ENCODE results near the gene MSMB.

The MSMB gene

DNA sequence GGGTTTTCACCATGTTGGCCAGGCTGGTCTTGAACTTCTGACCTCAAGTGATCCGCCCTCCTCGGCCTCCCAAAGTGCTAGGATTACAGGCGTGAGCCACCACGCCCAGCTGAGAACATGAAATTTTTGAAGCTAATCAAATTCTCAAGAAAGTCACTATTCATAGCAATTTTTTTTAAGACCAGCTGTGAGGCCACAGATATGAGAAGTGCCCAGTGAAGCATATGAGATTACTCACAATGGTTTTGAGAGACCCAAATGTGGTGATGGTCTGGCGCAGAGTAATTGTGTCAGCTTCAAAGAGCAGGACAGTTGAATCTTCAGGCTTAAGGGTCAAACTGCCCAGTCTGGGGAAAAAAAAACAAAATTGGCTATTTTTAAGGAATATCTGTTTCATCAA lies 31.9 kb downstream of the MSMB start:
- no peak overlapping the region for H4K91ac ChIP-seq (ENCODE audit: low read depth, low read length, poor library complexity)
- no peak overlapping the region for H2BK12ac ChIP-seq (ENCODE audit: low read length)
- H3K36me3 ChIP-seq (replicated peaks in 1 of 2; ENCODE audit: control insufficient read depth in 2 of 2, insufficient read depth in 2 of 2, low read length in 2 of 2): peaks cover 9 to 80% of the 10 kb centered on the region in 2 donors
- WGBS, 2 donors (ENCODE audit: extremely low coverage in 2 of 2, insufficient read length in 2 of 2, insufficient replicate concordance in 1 of 2): no CpG with 5 or more reads among the region's 5 CpGs
- DNase-seq (ENCODE audit: low spot score): no peak
- no peak overlapping the region for H2AFZ ChIP-seq (ENCODE audit: low read length)
- H3K4me2 ChIP-seq (ENCODE audit: insufficient read depth, low read length, poor library complexity, severe bottlenecking): no peak overlapping the region
- H3K27me3 ChIP-seq (ENCODE audit: control insufficient read depth in 3 of 3, insufficient read depth in 3 of 3, low read depth in 1 of 3, low read length in 3 of 3): no peaks in the 10 kb centered on the region
- H2AK5ac ChIP-seq (ENCODE audit: low read depth, low read length): no peak overlapping the region
- H2BK120ac ChIP-seq (ENCODE audit: low read depth, low read length): no peak overlapping the region
- H3K18ac ChIP-seq (ENCODE audit: low read length): no peak overlapping the region
- H2BK5ac ChIP-seq (ENCODE audit: low read length): no peak overlapping the region
- H3K4me3 ChIP-seq (ENCODE audit: low read length in 2 of 2): no peak overlapping the region
- no peak overlapping the region for H3K23ac ChIP-seq (ENCODE audit: low read depth, low read length, poor library complexity)
- no peak overlapping the region for H3K27ac ChIP-seq (replicated peaks; ENCODE audit: low read length)
- no peaks in the 10 kb centered on the region for H3K4me1 ChIP-seq (ENCODE audit: control insufficient read depth in 2 of 2, insufficient read depth in 1 of 2, low read depth in 1 of 2, low read length in 2 of 2)
- H2BK15ac ChIP-seq (ENCODE audit: low read length): no peak overlapping the region
- peaks cover 3% of the 10 kb centered on the region for H3K79me1 ChIP-seq (ENCODE audit: low read depth, low read length)
- no peak overlapping the region for H3K14ac ChIP-seq (ENCODE audit: low read length)
- H3K4ac ChIP-seq (ENCODE audit: low read length): no peak overlapping the region
- no peaks in the 10 kb centered on the region for H3K9me3 ChIP-seq (replicated peaks in 1 of 2; ENCODE audit: control insufficient read depth in 2 of 2, insufficient read depth in 1 of 2, low read depth in 1 of 2, low read length in 2 of 2)
- no peak overlapping the region for H4K8ac ChIP-seq (ENCODE audit: low read depth, low read length)
- no peak overlapping the region for H3K9ac ChIP-seq (ENCODE audit: low read depth, low read length, poor library complexity)

DNA sequence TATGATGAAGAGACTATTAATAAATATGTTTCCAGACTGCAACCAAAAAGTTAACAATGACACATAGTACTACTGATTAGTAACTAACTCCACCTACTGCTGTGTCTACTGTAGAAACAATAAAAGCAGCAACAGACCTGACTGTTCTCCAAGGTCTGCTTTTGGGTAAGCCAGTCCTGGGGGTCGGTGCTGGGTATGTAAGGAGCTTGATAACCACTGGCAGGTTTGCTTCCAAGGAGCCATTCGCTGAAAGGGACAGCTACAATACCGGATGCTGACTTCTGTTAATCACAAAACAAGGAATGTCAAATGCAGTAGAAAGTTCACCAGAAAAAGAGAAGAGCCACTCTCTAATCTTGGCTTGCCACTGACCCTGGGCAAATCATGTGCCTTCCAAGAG lies 33.3 kb downstream of the MSMB start:
- H3K4ac ChIP-seq (ENCODE audit: low read length): no peak overlapping the region
- H3K23ac ChIP-seq (ENCODE audit: low read depth, low read length, poor library complexity): no peak overlapping the region
- peaks cover 11 to 92% of the 10 kb centered on the region in 2 donors for H3K36me3 ChIP-seq (replicated peaks in 1 of 2; ENCODE audit: control insufficient read depth in 2 of 2, insufficient read depth in 2 of 2, low read length in 2 of 2)
- no peak overlapping the region for H2BK15ac ChIP-seq (ENCODE audit: low read length)
- DNase-seq (ENCODE audit: low spot score): no peak
- H3K9ac ChIP-seq (ENCODE audit: low read depth, low read length, poor library complexity): no peak overlapping the region
- H3K27ac ChIP-seq (replicated peaks; ENCODE audit: low read length): no peak overlapping the region
- no peak overlapping the region for H2AK5ac ChIP-seq (ENCODE audit: low read depth, low read length)
- no peak overlapping the region for H2BK120ac ChIP-seq (ENCODE audit: low read depth, low read length)
- no peak overlapping the region for H2BK5ac ChIP-seq (ENCODE audit: low read length)
- WGBS, 2 donors (ENCODE audit: extremely low coverage in 2 of 2, insufficient read length in 2 of 2, insufficient replicate concordance in 1 of 2): no CpG with 5 or more reads among the region's 3 CpGs
- H2BK12ac ChIP-seq (ENCODE audit: low read length): no peak overlapping the region
- peaks cover 0 to 3% of the 10 kb centered on the region in 2 donors for H3K9me3 ChIP-seq (replicated peaks in 1 of 2; ENCODE audit: control insufficient read depth in 2 of 2, insufficient read depth in 1 of 2, low read depth in 1 of 2, low read length in 2 of 2)
- no peaks in the 10 kb centered on the region for H3K27me3 ChIP-seq (ENCODE audit: control insufficient read depth in 3 of 3, insufficient read depth in 3 of 3, low read depth in 1 of 3, low read length in 3 of 3)
- H3K14ac ChIP-seq (ENCODE audit: low read length): no peak overlapping the region
- H4K91ac ChIP-seq (ENCODE audit: low read depth, low read length, poor library complexity): no peak overlapping the region
- peaks cover 3% of the 10 kb centered on the region for H3K79me1 ChIP-seq (ENCODE audit: low read depth, low read length)
- H3K4me1 ChIP-seq (ENCODE audit: control insufficient read depth in 2 of 2, insufficient read depth in 1 of 2, low read depth in 1 of 2, low read length in 2 of 2): no peaks in the 10 kb centered on the region
- no peak overlapping the region for H3K4me2 ChIP-seq (ENCODE audit: insufficient read depth, low read length, poor library complexity, severe bottlenecking)
- H3K18ac ChIP-seq (ENCODE audit: low read length): no peak overlapping the region
- no peak overlapping the region for H3K4me3 ChIP-seq (ENCODE audit: low read length in 2 of 2)
- no peak overlapping the region for H4K8ac ChIP-seq (ENCODE audit: low read depth, low read length)
- H2AFZ ChIP-seq (ENCODE audit: low read length): no peak overlapping the region

GRCh38 chr10:46006219-46006618 lies 39.9 kb downstream of the MSMB start:
- no peak overlapping the region for H4K8ac ChIP-seq (ENCODE audit: low read depth, low read length)
- no CpG with 5 or more reads among the region's 3 CpGs for WGBS, 2 donors (ENCODE audit: extremely low coverage in 2 of 2, insufficient read length in 2 of 2, insufficient replicate concordance in 1 of 2)
- H3K36me3 ChIP-seq (replicated peaks in 1 of 2; ENCODE audit: control insufficient read depth in 2 of 2, insufficient read depth in 2 of 2, low read length in 2 of 2): peaks cover 15 to 99% of the 10 kb centered on the region in 2 donors
- H3K27me3 ChIP-seq (ENCODE audit: control insufficient read depth in 3 of 3, insufficient read depth in 3 of 3, low read depth in 1 of 3, low read length in 3 of 3): no peaks in the 10 kb centered on the region
- no peak overlapping the region for H3K9ac ChIP-seq (ENCODE audit: low read depth, low read length, poor library complexity)
- no peak overlapping the region for H2AK5ac ChIP-seq (ENCODE audit: low read depth, low read length)
- no peak overlapping the region for H3K4me2 ChIP-seq (ENCODE audit: insufficient read depth, low read length, poor library complexity, severe bottlenecking)
- H3K79me1 ChIP-seq (ENCODE audit: low read depth, low read length): no peaks in the 10 kb centered on the region
- peaks cover 0 to 5% of the 10 kb centered on the region in 2 donors for H3K9me3 ChIP-seq (replicated peaks in 1 of 2; ENCODE audit: control insufficient read depth in 2 of 2, insufficient read depth in 1 of 2, low read depth in 1 of 2, low read length in 2 of 2)
- no peak overlapping the region for H3K18ac ChIP-seq (ENCODE audit: low read length)
- no peak overlapping the region for H2BK15ac ChIP-seq (ENCODE audit: low read length)
- no peak overlapping the region for H3K4ac ChIP-seq (ENCODE audit: low read length)
- H2BK12ac ChIP-seq (ENCODE audit: low read length): no peak overlapping the region
- no peak overlapping the region for H3K14ac ChIP-seq (ENCODE audit: low read length)
- H2BK120ac ChIP-seq (ENCODE audit: low read depth, low read length): no peak overlapping the region
- H4K91ac ChIP-seq (ENCODE audit: low read depth, low read length, poor library complexity): no peak overlapping the region
- no peaks in the 10 kb centered on the region for H3K4me1 ChIP-seq (ENCODE audit: control insufficient read depth in 2 of 2, insufficient read depth in 1 of 2, low read depth in 1 of 2, low read length in 2 of 2)
- no peak overlapping the region for H2AFZ ChIP-seq (ENCODE audit: low read length)
- no peak overlapping the region for H2BK5ac ChIP-seq (ENCODE audit: low read length)
- H3K4me3 ChIP-seq (ENCODE audit: low read length in 2 of 2): no peak overlapping the region
- no peak for DNase-seq (ENCODE audit: low spot score)
- no peak overlapping the region for H3K23ac ChIP-seq (ENCODE audit: low read depth, low read length, poor library complexity)
- no peak overlapping the region for H3K27ac ChIP-seq (replicated peaks; ENCODE audit: low read length)

DNA sequence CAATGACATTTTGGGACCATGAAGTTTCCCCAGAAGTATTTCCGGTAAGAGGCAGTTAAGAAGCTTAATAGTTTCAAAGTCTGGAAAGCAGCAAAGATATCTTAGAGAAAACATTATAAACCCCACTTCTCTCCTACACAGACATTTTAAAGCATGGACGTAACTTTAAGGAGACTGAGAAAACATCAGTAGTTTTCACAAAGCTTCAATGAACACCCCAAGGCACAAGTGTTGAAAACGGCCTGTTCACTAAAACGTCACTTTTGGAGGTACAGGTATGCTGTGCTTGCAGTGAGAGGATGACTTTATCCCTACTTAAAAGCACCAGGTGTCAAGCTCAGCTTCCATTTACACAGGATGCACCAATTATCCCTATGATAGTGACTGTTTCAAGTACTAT lies 40.7 kb downstream of the MSMB start:
- WGBS, 2 donors (ENCODE audit: extremely low coverage in 2 of 2, insufficient read length in 2 of 2, insufficient replicate concordance in 1 of 2): no CpG with 5 or more reads among the region's 4 CpGs
- peaks cover 0 to 5% of the 10 kb centered on the region in 2 donors for H3K9me3 ChIP-seq (replicated peaks in 1 of 2; ENCODE audit: control insufficient read depth in 2 of 2, insufficient read depth in 1 of 2, low read depth in 1 of 2, low read length in 2 of 2)
- no peak overlapping the region for H4K8ac ChIP-seq (ENCODE audit: low read depth, low read length)
- peaks cover 15 to 100% of the 10 kb centered on the region in 2 donors for H3K36me3 ChIP-seq (replicated peaks in 1 of 2; ENCODE audit: control insufficient read depth in 2 of 2, insufficient read depth in 2 of 2, low read length in 2 of 2)
- no peak overlapping the region for H2AFZ ChIP-seq (ENCODE audit: low read length)
- H3K4me1 ChIP-seq (ENCODE audit: control insufficient read depth in 2 of 2, insufficient read depth in 1 of 2, low read depth in 1 of 2, low read length in 2 of 2): no peaks in the 10 kb centered on the region
- no peak overlapping the region for H2BK120ac ChIP-seq (ENCODE audit: low read depth, low read length)
- no peak overlapping the region for H3K14ac ChIP-seq (ENCODE audit: low read length)
- no peak overlapping the region for H2BK12ac ChIP-seq (ENCODE audit: low read length)
- no peak overlapping the region for H3K18ac ChIP-seq (ENCODE audit: low read length)
- H4K91ac ChIP-seq (ENCODE audit: low read depth, low read length, poor library complexity): no peak overlapping the region
- no peak for DNase-seq (ENCODE audit: low spot score)
- no peaks in the 10 kb centered on the region for H3K27me3 ChIP-seq (ENCODE audit: control insufficient read depth in 3 of 3, insufficient read depth in 3 of 3, low read depth in 1 of 3, low read length in 3 of 3)
- H3K4me3 ChIP-seq (ENCODE audit: low read length in 2 of 2): no peak overlapping the region
- H3K9ac ChIP-seq (ENCODE audit: low read depth, low read length, poor library complexity): no peak overlapping the region
- no peak overlapping the region for H3K4me2 ChIP-seq (ENCODE audit: insufficient read depth, low read length, poor library complexity, severe bottlenecking)
- no peak overlapping the region for H3K4ac ChIP-seq (ENCODE audit: low read length)
- no peak overlapping the region for H2BK5ac ChIP-seq (ENCODE audit: low read length)
- no peak overlapping the region for H2BK15ac ChIP-seq (ENCODE audit: low read length)
- no peaks in the 10 kb centered on the region for H3K79me1 ChIP-seq (ENCODE audit: low read depth, low read length)
- H3K23ac ChIP-seq (ENCODE audit: low read depth, low read length, poor library complexity): no peak overlapping the region
- H3K27ac ChIP-seq (replicated peaks; ENCODE audit: low read length): no peak overlapping the region
- no peak overlapping the region for H2AK5ac ChIP-seq (ENCODE audit: low read depth, low read length)
